ENCODE data around the gene SIPA1L2.

SIPA1L2 gene

GRCh38 chr1:232630047-232630893 is at the start of gene SIPA1L2:
Gene SIPA1L2 (minus strand): TSS chr1:232630133. CDS start chr1:232515339, 114,794 bp downstream.
- Mint-ChIP-seq H3K4me3 (peak within 1 kb of the TSS; percentile 97 to 98 (median 98)), H3K27ac (peak within 1 kb of the TSS; percentile 84 to 89 (median 88)), H3K4me1 (peaks cover 33% of the 10 kb centered on the region), H3K9me3 (no peaks in the 10 kb centered on the region), H3K27me3 (ENCODE audit: low read depth) (peaks cover 23% of the 10 kb centered on the region), H3K36me3 (ENCODE audit: low read depth) (no peaks in the 10 kb centered on the region)
- TF ChIP-seq, protein P1, sequence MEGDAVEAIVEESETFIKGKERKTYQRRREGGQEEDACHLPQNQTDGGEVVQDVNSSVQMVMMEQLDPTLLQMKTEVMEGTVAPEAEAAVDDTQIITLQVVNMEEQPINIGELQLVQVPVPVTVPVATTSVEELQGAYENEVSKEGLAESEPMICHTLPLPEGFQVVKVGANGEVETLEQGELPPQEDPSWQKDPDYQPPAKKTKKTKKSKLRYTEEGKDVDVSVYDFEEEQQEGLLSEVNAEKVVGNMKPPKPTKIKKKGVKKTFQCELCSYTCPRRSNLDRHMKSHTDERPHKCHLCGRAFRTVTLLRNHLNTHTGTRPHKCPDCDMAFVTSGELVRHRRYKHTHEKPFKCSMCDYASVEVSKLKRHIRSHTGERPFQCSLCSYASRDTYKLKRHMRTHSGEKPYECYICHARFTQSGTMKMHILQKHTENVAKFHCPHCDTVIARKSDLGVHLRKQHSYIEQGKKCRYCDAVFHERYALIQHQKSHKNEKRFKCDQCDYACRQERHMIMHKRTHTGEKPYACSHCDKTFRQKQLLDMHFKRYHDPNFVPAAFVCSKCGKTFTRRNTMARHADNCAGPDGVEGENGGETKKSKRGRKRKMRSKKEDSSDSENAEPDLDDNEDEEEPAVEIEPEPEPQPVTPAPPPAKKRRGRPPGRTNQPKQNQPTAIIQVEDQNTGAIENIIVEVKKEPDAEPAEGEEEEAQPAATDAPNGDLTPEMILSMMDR (IDR thresholded peaks at IDR 0.05; ENCODE audit: unreplicated experiment in 3 of 3) = peak; percentile 41 to 75 (median 65)

- TF ChIP-seq, protein P1 (IDR thresholded peaks at IDR 0.05; ENCODE audit: unreplicated experiment in 3 of 3) = no peak
- Mint-ChIP-seq H3K4me1 (peaks cover 3% of the 10 kb centered on the region), H3K4me3 (no peak overlapping the region), H3K27me3 (ENCODE audit: low read depth) (peaks cover 3% of the 10 kb centered on the region), H3K36me3 (ENCODE audit: low read depth) (no peaks in the 10 kb centered on the region), H3K27ac (no peak overlapping the region), H3K9me3 (peaks cover 7% of the 10 kb centered on the region)
Observed at GRCh38 chr1:232678185-232678886, 48.4 kb upstream of the SIPA1L2 start.

GRCh38 chr1:232676307-232676706 is 46.4 kb upstream of the SIPA1L2 start:
- no peak overlapping the region for H3K4me3 Mint-ChIP-seq
- peaks cover 7% of the 10 kb centered on the region for H3K9me3 Mint-ChIP-seq
- H3K27ac Mint-ChIP-seq = no peak overlapping the region
- no peaks in the 10 kb centered on the region for H3K4me1 Mint-ChIP-seq
- peaks cover 3% of the 10 kb centered on the region for H3K27me3 Mint-ChIP-seq (ENCODE audit: low read depth)
- H3K36me3 Mint-ChIP-seq (ENCODE audit: low read depth) = no peaks in the 10 kb centered on the region
- TF ChIP-seq, protein P1 (IDR thresholded peaks at IDR 0.05; ENCODE audit: unreplicated experiment in 3 of 3) = no peak

DNA sequence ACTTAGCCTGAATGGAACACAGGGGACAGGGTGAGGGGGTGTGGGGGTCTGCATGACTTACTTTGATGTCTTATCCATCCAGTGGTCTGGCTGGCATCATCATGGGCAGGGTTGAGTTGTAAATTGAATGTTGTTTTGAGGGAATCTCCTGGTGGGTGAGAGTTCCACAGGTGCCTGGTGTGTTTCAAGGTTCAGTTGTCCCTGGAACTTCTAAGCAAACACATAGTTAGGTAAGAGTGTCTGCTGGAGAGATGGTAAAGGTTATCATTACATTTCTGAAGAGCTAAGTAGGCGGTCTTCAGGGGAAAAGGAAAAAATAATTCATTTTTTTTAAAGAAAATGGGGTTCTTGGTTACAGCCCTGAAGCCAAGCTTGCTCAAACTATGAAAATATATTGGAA is 46.0 kb upstream of the SIPA1L2 start:
- no peak overlapping the region for H3K4me3 Mint-ChIP-seq
- peaks cover 7% of the 10 kb centered on the region for H3K9me3 Mint-ChIP-seq
- H3K27ac Mint-ChIP-seq = no peak overlapping the region
- no peaks in the 10 kb centered on the region for H3K4me1 Mint-ChIP-seq
- H3K36me3 Mint-ChIP-seq (ENCODE audit: low read depth) = no peaks in the 10 kb centered on the region
- H3K27me3 Mint-ChIP-seq (ENCODE audit: low read depth) = peaks cover 3% of the 10 kb centered on the region
- TF ChIP-seq, protein P1 (IDR thresholded peaks at IDR 0.05; ENCODE audit: unreplicated experiment in 3 of 3) = no peak

GRCh38 chr1:232675260-232675659 is 45.3 kb upstream of the SIPA1L2 start:
- Mint-ChIP-seq H3K9me3 (peaks cover 7% of the 10 kb centered on the region), H3K4me1 (peaks cover 6% of the 10 kb centered on the region)
- TF ChIP-seq, protein P1 (IDR thresholded peaks at IDR 0.05; ENCODE audit: unreplicated experiment in 3 of 3) = no peak

More at GRCh38 chr1:232675260-232675659, 45.3 kb upstream of the SIPA1L2 start:
- Mint-ChIP-seq H3K27ac (no peak overlapping the region), H3K27me3 (ENCODE audit: low read depth) (peaks cover 3% of the 10 kb centered on the region), H3K36me3 (ENCODE audit: low read depth) (no peaks in the 10 kb centered on the region), H3K4me3 (no peak overlapping the region)

Measured in nephron (organoid).